HG02840 (cell line): ENCODE measurements around the gene VPS8.
"Not testable (repeated sequence)": the region's sequence is repeated elsewhere in the genome, so short reads cannot be mapped to it uniquely, and the experiment has no call there.

ENCODE experiments used
- ATAC-seq: cut with Tn5 transposase; IDR thresholded peaks from one replicate; pipeline ENCODE4 v1.9.1; 2021; ENCODE audit warnings: mild to moderate bottlenecking, moderate library complexity, moderate number of reproducible peaks; ENCODE audit not compliant: unreplicated experiment, low FRiP score

The VPS8 gene

DNA sequence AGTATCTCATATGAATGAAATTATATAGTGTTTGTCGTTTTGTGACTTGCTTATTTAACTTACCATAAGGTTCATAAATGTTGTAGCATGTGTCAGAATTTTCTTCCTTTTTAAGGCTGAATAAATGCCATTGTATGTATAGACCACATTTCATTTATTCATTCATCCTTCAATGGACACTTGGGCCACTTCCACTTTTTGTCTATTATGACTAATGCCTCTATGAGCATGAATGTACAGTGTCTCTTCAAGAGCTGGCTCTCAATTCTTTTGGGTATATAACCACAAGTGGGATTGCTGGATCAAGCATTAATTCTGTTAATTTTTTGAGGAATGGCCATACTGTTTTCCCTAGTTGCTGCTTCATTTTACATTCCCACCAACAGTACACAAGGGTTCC is 156.1 kb downstream of the VPS8 start:
- no peak for ATAC-seq

DNA sequence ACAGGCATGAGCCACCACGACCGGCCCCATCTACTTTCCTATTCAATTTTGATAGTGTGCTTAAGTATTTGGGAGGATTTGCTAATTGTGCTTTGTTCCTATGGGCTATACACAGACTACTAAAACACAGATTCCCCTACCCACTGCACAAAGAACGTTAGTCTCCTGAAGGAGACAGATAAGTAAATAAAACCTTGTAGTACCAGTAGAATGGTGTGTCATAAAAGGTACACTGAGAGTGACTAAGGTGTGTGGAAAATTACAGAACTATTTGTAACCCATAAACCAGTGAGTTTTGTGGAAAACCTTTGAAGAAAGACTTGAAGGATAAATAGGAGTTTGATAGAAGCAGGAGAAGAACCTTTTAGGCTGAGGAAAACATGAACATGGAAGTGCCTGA is 158.2 kb downstream of the VPS8 start:
- no peak for ATAC-seq

DNA sequence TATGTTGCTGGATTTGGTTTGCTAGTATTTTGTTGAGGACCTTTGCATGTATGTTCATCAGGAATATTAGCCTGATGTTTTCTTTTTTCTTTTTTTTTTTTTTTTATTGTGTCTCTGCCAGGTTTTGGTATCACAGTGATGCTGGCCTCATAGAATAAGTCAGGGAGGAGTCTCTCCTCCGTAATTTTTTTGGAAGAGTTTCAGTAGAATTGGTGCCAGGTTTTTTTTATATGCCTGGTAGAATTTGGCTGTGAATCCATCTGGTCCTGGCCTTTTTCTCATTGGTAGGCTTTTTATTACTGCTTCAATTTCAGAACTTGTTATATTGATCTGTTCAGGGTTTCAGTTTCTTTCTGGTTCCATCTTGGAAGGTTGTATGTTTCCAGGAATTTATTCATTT is 165.8 kb downstream of the VPS8 start:
- ATAC-seq, result no peak

DNA sequence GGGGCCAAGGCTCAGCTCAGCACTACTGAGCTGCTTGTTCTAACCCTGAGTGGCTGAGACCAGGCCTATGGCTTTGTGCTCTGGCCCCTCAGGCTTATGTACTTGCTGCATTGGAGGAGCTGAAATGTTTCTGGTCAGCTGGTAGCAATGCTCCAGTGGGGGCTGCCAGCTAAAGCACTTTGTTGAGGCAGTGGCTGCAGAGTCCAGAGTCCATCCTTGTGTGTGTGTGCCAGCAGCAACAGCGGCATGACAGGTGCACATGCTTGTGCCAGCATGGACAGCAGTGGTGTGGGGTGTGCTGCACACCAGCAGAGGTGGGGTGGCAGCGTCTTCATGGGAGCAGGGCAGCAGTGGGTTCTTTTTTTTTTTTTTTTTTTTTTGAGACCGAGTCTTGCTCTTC is 169.1 kb downstream of the VPS8 start:
- no peak for ATAC-seq

DNA sequence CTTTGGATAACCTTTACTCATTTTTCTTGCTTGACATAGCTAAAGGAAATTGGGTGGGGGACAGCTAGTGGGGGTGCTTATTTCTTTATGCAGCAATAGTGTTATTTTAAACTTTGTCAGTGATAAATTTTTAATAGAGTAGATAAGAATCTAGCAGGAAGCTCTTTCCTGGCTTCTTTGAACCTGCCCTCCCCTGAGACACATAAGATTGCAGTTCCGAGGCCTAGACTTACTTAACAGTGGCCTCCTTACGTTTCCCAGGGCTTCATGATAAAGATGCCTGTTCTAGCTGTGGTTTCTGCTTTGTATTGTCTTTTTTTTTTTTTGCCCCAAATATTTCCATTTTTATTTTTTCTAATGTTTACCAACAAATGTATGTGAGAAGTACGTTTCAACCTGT is 170.1 kb downstream of the VPS8 start:
- no peak for ATAC-seq

DNA sequence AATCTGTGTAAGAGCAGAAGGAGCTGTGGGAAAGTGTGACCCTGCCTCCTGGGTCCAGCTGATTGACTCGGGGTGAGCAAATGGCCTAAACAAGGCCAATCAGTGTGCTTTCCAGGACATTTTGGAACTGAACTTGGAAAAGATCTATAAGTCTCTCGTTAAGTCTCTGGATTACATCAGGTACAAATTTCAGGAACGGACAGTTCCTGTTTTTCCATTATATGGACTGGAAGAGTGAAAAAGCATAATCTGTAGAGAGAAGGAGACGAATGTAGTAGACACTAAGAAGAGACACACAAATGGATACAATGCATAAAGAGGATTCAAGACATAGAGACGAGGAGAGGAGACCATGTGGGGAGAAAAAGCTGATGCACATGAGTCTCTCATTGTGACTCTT is 173.6 kb downstream of the VPS8 start:
- no peak for ATAC-seq

DNA sequence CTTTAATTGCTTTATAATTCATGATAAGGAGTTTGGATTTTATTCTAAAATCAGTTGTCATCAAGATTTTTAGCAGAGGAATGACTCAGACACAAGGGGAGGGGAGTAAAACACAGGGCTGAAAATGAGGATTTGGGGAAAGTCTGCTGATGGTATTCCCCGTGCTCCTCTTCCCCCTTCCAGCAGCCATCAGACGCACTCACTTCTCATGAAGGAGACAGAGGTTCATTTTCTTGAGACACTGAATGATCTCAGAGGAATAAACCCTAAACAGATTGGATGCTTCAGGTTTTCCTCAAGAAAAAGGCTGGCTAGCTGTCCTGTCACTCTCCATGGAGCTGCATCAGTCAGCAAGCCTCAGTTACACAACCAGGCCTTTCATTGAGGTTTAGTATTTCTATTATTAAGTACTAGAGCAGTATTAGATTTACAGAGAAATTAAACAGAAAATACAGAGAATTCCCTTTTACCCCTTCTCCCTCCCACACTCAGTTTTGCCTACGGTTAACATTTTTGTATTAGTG is 174.5 kb downstream of the VPS8 start:
- no peak for ATAC-seq

DNA sequence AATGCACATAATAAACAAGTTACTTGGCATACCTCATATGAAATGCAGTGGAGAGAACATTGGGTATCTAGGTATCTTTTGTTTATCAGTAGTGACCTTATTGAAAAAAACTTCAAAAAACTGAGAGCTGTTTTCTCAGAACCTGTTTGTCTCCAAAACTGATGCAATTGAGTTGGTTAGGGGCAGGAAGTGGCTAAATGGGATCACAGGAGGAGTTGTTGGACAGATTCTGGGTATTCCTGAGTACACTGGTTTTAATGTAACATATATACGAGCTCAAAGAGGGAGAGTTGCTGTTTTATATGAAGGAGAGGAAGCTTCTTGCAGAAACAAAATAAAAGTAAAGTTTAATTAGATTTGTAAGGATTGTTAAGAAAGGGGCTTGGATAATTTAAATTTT is 181.4 kb downstream of the VPS8 start:
- ATAC-seq, result no peak

DNA sequence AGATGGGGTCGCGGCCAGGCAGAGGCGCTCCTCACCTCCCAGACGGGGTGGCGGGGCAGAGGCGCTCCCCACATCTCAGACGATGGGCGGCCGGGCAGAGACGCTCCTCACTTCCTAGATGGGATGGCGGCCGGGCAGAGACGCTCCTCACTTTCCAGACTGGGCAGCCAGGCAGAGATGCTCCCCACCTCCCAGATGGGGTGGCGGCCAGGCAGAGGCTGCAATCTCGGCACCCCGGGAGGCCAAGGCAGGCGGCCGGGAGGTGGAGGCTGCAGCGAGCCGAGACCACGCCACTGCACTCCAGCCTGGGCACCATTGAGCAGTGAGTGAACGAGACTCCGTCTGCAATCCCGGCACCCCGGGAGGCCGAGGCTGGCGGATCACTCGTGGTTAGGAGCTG is 191.9 kb downstream of the VPS8 start:
- not testable (repeated sequence) for ATAC-seq

DNA sequence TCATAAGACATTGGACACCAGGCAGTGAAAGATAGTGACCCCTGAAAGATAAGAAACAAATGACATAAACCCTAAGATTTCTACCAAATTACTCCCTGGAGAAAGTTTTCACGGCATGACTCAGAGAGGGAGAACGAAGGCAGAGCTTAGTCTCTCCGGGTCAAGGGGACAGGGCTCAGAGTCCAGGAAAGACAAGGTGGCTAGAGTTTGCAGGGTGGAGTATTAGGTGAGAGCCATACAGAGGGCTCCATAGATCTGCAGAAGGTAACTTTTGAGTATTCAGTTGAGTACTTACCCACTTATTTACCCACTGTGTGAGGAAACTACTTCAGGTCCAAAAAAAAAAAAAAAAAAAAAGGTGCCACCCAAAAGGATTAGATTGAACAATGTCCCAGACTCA is 197.7 kb downstream of the VPS8 start:
- no peak for ATAC-seq

DNA sequence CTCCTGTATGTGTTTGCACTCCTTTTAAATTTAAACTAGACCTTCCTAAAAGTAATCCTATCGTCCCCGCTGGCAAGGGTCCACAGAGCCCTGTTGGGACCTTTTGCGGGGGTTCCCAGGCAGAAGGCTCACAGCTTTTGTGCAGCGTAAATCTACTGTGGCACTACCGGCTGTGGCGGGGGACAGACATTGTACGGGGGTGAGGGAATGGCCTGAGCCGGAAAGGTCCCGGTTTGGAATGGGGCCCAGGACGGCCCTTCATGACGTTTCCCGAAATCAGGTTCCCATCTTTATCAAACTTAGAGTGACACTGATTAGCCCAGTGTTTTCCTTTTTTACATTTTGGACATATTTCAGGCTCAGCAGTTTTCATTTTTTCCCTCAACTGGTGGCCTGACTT is 205.6 kb downstream of the VPS8 start:
- ATAC-seq, result not testable (repeated sequence)

DNA sequence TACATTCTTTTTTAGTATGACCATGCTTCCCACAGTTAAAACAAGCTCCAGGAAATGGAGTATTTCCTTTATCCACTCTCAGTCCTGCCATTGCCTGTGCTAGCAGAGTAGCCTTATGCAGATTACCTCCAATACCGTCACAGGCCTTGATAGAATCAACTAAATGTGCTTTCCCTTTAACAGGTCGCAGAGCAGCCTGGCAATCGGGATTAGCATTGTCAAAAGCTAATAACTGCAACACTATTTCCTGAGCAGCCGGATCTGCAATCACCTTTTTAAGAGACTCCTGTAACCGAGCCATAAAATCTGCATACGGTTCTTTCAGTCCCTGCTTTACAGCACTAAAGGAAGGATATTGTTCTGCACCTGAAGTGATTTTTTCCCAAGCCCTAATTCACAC is 206.0 kb downstream of the VPS8 start:
- not testable (repeated sequence) for ATAC-seq

DNA sequence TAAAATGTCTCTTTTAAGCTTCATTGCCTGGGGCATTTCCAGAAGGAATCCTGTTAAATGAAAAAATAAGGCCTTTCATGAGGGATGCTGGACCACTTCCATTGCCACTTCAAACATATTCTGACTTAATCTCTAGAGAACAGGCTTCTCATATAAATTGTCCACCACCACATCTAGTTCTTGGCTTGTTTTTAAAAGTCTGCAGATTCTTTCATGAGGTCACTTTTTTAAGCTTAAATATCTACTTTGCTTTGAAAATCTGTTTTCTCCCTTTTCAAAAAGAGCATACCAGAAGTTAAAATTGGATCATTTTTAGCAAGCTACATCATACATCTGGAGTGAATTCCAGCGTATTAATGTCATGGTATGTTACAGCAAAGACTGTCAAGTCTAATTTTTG is 209.3 kb downstream of the VPS8 start:
- ATAC-seq, result no peak

DNA sequence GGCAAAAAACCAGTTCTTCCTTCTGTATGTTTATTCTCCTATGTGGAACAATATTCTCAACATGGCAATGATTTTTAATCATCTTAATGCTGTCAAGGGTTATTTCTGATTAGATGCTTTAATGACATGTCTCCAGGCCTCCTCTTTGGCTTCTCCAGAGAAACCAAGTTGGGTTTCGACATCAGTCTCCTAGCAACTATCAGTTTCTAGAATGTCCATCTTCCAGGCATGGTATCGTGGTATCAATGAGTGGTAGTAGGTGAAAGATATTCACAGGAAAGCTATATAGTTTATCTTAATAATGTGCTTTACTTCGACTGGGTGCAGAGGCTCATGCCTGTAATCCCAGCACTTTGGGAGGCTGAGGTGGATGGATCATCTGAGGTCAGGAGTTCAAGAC is 212.4 kb downstream of the VPS8 start:
- no peak for ATAC-seq

DNA sequence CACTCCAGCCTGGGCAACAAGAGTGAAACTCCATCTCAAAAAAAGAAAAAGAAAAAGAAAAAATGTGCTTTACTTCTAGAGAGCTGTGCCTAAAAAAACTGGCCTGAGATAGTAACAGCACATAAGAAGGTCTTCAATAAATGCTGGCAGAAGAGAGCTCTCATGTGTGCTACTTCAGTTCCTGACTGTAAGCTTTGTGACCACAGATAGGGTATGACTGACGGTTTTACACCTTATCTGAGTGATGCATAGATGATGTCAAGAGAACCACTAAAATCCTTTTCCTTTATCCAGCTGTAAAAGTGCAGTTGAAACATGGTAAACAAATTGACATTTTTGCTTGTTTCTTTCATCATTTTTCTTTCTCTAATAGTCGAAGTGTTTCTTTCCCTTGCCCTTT is 213.0 kb downstream of the VPS8 start:
- ATAC-seq, result no peak

DNA sequence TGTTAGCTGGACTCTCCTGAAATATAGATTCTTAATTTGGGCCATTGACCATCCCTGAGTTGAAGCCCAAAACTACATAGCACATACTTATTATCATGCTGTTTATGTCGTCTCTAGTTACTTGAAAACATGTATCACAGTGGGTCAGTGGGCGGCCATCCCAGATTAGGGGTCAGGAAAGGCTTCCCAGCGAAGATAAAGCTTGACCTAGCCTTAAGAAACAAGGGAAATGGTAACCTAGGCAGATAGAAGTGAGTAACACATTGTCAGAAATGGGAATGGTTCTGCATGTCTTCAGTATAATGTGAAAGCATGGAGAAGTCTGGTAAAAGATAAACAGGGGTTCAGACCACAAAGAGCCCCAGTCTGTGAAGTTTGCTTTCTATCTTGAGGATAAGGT is 216.2 kb downstream of the VPS8 start:
- ATAC-seq, result no peak

DNA sequence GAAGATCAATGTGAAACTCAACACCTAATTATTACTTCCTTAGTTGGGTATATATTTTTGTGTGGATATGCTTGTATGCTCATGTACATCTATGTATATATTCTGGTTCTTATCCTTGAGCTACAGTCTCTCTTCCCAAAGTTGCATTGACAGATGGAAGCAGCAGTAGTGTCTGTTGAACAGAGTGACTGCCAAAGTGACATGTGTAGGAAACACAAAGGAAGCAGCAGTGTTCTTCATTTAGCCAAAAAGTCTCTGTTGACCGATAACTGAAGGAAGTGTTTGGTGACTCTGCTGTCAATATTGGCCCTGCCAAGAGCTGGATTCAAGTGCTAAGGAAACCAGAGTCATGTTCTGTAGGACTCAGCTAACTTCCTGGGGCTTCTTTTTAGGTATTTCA is 217.1 kb downstream of the VPS8 start:
- ATAC-seq, result no peak

DNA sequence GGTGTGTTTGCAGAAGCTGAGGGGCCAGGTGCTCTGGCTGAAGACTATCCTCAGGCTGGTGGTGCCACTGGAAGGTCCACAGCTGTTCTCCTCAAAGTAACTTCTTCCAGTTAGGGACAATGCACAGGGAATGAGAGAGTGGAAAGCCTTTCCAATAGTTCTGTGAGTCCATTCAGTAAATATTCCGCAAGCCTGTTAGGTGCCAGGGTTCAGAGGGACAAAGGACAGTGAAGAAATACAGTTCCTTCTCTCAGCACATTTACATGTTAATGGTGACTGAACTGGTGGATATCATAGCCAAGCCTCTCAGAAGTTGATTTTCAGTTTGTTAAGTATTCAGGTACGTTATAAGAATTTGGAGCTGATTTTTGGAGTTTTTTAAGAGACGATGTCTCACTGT is 218.4 kb downstream of the VPS8 start:
- ATAC-seq, result no peak

DNA sequence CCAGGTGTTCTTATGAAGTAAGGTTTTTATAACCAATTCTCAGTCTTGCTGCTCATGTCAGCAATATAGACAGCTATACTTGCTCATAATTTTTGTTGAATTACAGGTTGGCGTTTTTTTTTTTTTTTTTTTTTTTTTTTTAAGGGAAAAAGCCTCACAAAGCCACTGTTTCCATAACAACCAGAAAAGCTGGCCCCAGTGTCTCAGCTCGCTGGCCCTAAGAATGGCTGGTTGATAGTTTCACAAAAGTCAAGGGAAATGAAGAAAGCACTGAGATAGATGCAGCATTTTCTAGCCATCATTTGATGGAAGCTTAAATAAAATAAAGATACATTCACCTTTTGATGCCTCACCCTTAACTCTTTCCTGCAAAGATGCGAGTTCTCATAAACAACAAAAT is 219.0 kb downstream of the VPS8 start:
- no peak for ATAC-seq

DNA sequence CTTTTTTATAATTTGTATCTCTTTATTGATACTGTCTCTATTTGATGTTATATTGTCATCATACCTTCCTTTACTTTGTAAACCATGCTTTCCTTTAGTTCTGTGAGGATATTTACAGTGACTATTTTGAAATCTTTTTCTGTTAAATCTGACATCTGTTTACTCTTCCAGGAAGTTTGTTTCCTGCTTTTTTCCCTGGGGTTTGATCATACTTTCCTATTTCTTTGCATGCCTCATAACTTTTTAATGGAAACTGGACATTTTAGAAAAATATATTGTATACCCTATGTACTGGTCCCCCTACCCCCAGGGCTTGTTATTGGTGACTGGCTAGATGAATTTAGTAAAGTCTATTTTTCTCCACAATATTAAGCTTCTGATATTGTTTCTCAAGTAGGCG is 225.8 kb downstream of the VPS8 start:
- no peak for ATAC-seq

DNA sequence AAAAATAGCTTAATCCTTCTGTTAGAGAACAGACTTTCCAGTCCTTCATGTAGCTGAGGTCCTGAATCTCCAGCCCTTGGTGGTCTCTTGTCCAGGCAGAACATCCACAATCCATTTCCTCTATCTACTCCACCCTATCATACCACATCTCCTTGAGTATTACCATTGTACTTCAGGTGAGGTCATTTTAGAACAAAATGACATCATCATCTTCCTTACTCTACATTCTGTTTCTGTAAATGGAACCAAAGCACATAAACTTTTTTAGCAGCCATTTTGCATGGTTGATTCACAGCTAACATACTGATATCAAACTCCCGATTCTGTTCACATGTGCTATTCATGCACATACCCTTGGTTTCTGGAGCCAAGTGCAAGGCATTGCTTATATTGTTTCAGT is 228.5 kb downstream of the VPS8 start:
- no peak for ATAC-seq

DNA sequence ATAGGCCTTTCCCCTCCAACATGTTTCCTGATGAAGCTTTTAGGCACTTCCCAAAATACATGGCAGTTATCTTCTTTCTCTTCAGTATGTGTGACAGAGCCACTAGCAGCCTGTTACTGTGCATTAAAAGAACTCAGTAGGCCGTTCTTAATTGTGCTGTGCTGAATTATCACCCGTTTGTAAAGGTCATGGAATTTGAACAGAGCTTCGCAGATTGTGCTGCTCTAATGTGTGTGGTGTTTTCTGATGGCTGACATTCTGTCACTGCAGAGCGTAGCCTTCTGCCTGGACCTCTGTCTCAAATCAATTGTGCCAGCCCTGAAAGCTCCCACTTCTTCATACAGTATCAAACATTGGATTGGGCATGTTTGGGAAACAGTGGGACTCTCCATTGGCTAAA is 229.6 kb downstream of the VPS8 start:
- no peak for ATAC-seq

DNA sequence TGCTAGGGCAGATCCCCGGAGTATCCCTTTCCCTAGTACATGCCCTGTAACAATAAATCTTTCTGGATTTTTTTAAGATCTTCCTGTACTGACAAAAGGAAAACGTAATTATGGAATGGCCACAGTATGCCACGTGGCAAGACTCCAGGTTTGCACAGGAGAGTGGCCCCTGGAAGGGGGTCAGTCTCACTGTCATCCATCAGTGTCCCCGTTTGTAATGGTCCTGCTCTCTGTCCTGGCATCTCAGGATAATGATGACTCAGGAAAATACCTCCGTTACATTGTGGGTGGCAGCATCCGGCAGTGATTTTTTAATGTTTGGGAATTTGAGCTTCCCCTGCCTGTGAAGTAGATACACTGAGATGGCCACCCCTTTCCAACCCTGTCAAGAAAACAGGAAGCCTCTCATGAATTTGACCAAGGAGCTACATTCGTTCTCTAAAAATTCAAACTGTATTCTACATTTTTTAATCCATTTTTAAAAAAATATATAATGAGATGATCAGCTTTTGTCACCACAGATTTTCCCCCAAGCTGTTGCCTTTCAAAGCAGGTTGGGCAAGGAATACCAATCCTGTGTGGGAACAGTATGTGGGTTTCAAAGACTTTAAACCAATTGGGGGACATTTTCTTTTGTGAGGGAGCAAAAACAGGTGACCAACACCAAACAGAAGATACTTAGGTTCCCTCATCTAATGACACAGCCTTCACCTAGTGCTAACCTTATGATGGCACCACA is 230.5 kb downstream of the VPS8 start:
- no peak for ATAC-seq
